Caki2 (cell line): ENCODE measurements around the gene SIRPG. TPM values are rescaled to one million over a fixed set of nuclear protein-coding genes. Genes with fewer than 3 reads are reported as not detected.
"Not testable (repeated sequence)": the region's sequence is repeated elsewhere in the genome, so short reads cannot be mapped to it uniquely, and the experiment has no call there.

Experiments used
- DNase-seq: peaks from one replicate; pipeline ENCODE4 v3.0.0-alpha.2; 2015; ENCODE audit warnings: low read depth
- in situ Hi-C: cut with HindIII; loops from 2 replicates; pipeline ENCODE4 v1.10.0; 2016; ENCODE audit warnings: low sequenced_read_pairs, low pct_unique_long_range_greater_than_20kb, mixed read lengths
- total RNA-seq: library from RNA; depleted of rRNA; stranded (reverse); fragments of >200 nt; shearing (Covaris generic); gene quantifications from 2 replicates; pipeline ENCODE4 v1.2.3, GENCODE V29; 2014; ENCODE audit warnings: low replicate concordance

Gene SIRPG
- total RNA-seq, 1 experiment from 2014 or later: not detected

- no peak for DNase-seq
Measured at GRCh38 chr20:1623501-1624205, 33.9 kb downstream of the SIRPG start.

GRCh38 chr20:1622450-1622849, 35.1 kb downstream of the SIRPG start:
- no peak for DNase-seq
- in situ Hi-C loops: no loop called here

More at GRCh38 chr20:1623501-1624205, 33.9 kb downstream of the SIRPG start:
- in situ Hi-C loops: no loop called here

- in situ Hi-C loops: no loop called here
- no peak for DNase-seq
Measured at GRCh38 chr20:1621316-1621715, 36.3 kb downstream of the SIRPG start.

- DNase-seq: no peak
- in situ Hi-C loops: no loop called here
Measured at GRCh38 chr20:1619861-1620444, 37.6 kb downstream of the SIRPG start, which contains the start of gene SIRPB1. SIRPB1 (minus strand) TSS chr20:1620009; CDS start chr20:1619944, 65 bp downstream.

GRCh38 chr20:1618954-1619540, 38.5 kb downstream of the SIRPG start:
- in situ Hi-C loops: no loop called here
- DNase-seq: no peak

- in situ Hi-C loops: no loop called here
- no peak for DNase-seq
Measured at GRCh38 chr20:1618479-1618878, 39.1 kb downstream of the SIRPG start.

- in situ Hi-C loops: no loop called here
- DNase-seq: no peak
Measured at GRCh38 chr20:1616858-1617434, 40.6 kb downstream of the SIRPG start.

GRCh38 chr20:1610404-1610803, 47.2 kb downstream of the SIRPG start:
- in situ Hi-C loops, DNase-seq: not testable (repeated sequence)

- in situ Hi-C loops, DNase-seq: not testable (repeated sequence)
Measured at GRCh38 chr20:1608678-1609347, 48.8 kb downstream of the SIRPG start.

GRCh38 chr20:1600736-1601135, 56.8 kb downstream of the SIRPG start:
- in situ Hi-C loops: no loop called here
- DNase-seq: no peak

- DNase-seq: no peak
- in situ Hi-C loops: no loop called here
Measured at GRCh38 chr20:1595333-1595732, 62.2 kb downstream of the SIRPG start.

GRCh38 chr20:1588533-1589460, 68.8 kb downstream of the SIRPG start:
- in situ Hi-C loops: no loop called here
- no peak for DNase-seq

GRCh38 chr20:1587781-1588532, 69.6 kb downstream of the SIRPG start:
- in situ Hi-C loops: no loop called here
- DNase-seq: no peak

- in situ Hi-C loops: no loop called here
- no peak for DNase-seq
Measured at GRCh38 chr20:1579488-1579887, 78.1 kb downstream of the SIRPG start.
